SU-DHL-6 (cell line): ENCODE measurements around the gene STK35.

Experiments used
- CTCF ChIP-seq: fragments of 200-600 bp; sonication (generic); IDR thresholded peaks from one replicate; pipeline ENCODE4 v1.5.1; 2017; ENCODE audit warnings: antibody characterized with exemption, mild to moderate bottlenecking, low read length, moderate library complexity; ENCODE audit not compliant: insufficient read depth, poor library complexity, severe bottlenecking
- EZH2phosphoT487 ChIP-seq: fragments of 200-600 bp; sonication (generic), shearing (Covaris generic); conservative IDR thresholded peaks from 2 replicates; pipeline ENCODE4 v1.6.1; 2018; ENCODE audit warnings: mild to moderate bottlenecking, antibody characterized with exemption, low read length, moderate library complexity, mixed read lengths

GRCh38 chr20:2051946-2052345 is 49.7 kb upstream of the STK35 start:
- no peak for TF ChIP-seq CTCF
- no peak for TF ChIP-seq EZH2phosphoT487
